Measurements from ENCODE around the gene SPATA13. TPM values are rescaled to one million over a fixed set of nuclear protein-coding genes. Genes with fewer than 3 reads are reported as not detected.

SPATA13 gene
- total and polyA plus RNA-seq, 2 donors (not counting 3 experiments of a cell fraction or from before 2014, with no cell fraction given): 6.6 to 12.9 TPM

DNA sequence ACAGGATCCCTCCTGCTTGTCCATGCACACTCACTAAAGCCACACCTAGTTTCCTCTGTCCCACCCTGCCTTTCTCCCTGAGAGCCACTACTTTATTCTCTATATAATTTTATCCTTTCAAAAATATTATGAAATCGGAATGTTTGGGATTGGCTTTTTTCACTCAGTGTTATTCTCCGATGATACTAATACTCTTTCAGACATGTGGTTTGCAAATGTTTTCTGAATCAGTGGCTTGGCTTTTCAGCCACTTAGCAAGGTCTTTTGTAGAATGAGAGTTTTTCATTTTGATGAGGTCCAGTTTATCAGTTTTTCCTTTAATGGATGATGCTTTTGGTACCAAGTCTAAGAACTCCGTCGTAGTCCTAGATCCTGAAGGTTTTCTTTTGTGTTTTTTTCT lies 11.6 kb downstream of the SPATA13 start:
- no peaks in the 10 kb centered on the region for H4K20me1 ChIP-seq (replicated peaks; ENCODE audit: control insufficient read depth, extremely low read depth, insufficient read depth, low read length)
- H3K27me3 ChIP-seq (ENCODE audit: control insufficient read depth in 2 of 2, insufficient read depth in 2 of 2, low read length in 2 of 2): no peaks in the 10 kb centered on the region
- no peak overlapping the region for H3K4me2 ChIP-seq (ENCODE audit: insufficient read depth, low read length)
- H3K9me3 ChIP-seq (replicated peaks; ENCODE audit: control insufficient read depth, insufficient read depth, low read length): no peaks in the 10 kb centered on the region
- no TSS peak for BruUV-seq (replicated peaks)
- POLR2A ChIA-PET: no interaction called here
- dilution Hi-C loops (cut with MboI; ENCODE audit: extremely low pct_ligation_motif_present, low sequenced_read_pairs) (no loop called here), intact Hi-C loops (cut with micrococcal nuclease) (no loop called here)
- no peak overlapping the region for H2AFZ ChIP-seq (ENCODE audit: low read depth, low read length)
- TF ChIP-seq GATA2 (IDR thresholded peaks at IDR 0.05; ENCODE audit: insufficient read depth, insufficient read length, low read depth, low read length) (no peak), POLR2A (IDR thresholded peaks at IDR 0.05; ENCODE audit: low read depth, low read length) (no peak), MYC (IDR thresholded peaks at IDR 0.05; ENCODE audit: low read depth, low read length) (no peak), FOS (IDR thresholded peaks at IDR 0.05; ENCODE audit: borderline replicate concordance, insufficient read depth, low read length) (no peak), JUN (IDR thresholded peaks at IDR 0.05; ENCODE audit: borderline replicate concordance, insufficient read depth, insufficient read length, low read depth) (no peak), EZH2 (IDR thresholded peaks at IDR 0.05; ENCODE audit: borderline replicate concordance, low read depth, low read length, severe bottlenecking) (no peak)
- TF ChIP-seq, protein P1, sequence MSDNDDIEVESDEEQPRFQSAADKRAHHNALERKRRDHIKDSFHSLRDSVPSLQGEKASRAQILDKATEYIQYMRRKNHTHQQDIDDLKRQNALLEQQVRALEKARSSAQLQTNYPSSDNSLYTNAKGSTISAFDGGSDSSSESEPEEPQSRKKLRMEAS (IDR thresholded peaks at IDR 0.05; ENCODE audit: insufficient read depth, insufficient read length): no peak
- TF ChIP-seq, protein P2, sequence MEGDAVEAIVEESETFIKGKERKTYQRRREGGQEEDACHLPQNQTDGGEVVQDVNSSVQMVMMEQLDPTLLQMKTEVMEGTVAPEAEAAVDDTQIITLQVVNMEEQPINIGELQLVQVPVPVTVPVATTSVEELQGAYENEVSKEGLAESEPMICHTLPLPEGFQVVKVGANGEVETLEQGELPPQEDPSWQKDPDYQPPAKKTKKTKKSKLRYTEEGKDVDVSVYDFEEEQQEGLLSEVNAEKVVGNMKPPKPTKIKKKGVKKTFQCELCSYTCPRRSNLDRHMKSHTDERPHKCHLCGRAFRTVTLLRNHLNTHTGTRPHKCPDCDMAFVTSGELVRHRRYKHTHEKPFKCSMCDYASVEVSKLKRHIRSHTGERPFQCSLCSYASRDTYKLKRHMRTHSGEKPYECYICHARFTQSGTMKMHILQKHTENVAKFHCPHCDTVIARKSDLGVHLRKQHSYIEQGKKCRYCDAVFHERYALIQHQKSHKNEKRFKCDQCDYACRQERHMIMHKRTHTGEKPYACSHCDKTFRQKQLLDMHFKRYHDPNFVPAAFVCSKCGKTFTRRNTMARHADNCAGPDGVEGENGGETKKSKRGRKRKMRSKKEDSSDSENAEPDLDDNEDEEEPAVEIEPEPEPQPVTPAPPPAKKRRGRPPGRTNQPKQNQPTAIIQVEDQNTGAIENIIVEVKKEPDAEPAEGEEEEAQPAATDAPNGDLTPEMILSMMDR (IDR thresholded peaks at IDR 0.05; ENCODE audit: extremely low read depth in 1 of 2, insufficient read depth in 1 of 2, low read depth in 1 of 2, low read length in 2 of 2): no peak
- H3K9me1 ChIP-seq (replicated peaks; ENCODE audit: control insufficient read depth, extremely low read depth, insufficient read depth, low read length): no peaks in the 10 kb centered on the region
- H3K4me1 ChIP-seq (ENCODE audit: control insufficient read depth, extremely low read depth, insufficient read depth, low read length): no peaks in the 10 kb centered on the region
- DNase-seq (ENCODE audit: low read depth, low spot score) (no peak), FAIRE-seq (no peak)
- CTCF ChIA-PET: no interaction called here
- no peak overlapping the region for H3K27ac ChIP-seq (ENCODE audit: insufficient read depth, low read depth, low read length)
- no peaks in the 10 kb centered on the region for H3K36me3 ChIP-seq (ENCODE audit: control insufficient read depth in 2 of 2, extremely low read depth in 1 of 2, insufficient read depth in 2 of 2, low read length in 2 of 2)
- H3K9ac ChIP-seq (replicated peaks; ENCODE audit: extremely low read depth, insufficient read depth, low read length): no peak overlapping the region
- H3K4me3 ChIP-seq (replicated peaks in 1 of 3; ENCODE audit: insufficient read depth in 1 of 3, low read depth in 1 of 3, low read length in 3 of 3): no peak overlapping the region
- H3K79me2 ChIP-seq (ENCODE audit: control insufficient read depth, insufficient read depth, low read length): peaks cover 24% of the 10 kb centered on the region

Measured in endothelial cell of umbilical vein (primary cell).